Renal cortex interstitium (tissue), 11 donors: ENCODE results near the gene MPRIP. TPM values are rescaled to one million over a fixed set of nuclear protein-coding genes. Genes with fewer than 3 reads are reported as not detected.

Source experiments
- DNase-seq, 11 donors: peaks; one replicate each; pipeline ENCODE4 v3.0.0-alpha.2; 2013; ENCODE audit warnings: low read depth in 9 of 11, low spot score in 4 of 11; ENCODE audit errors: extremely low read depth in 1 of 11
- polyA plus RNA-seq, 3 donors: library from polyadenylated mRNA; unstranded; fragments of 120-200 nt; gene quantifications; one replicate each; pipeline ENCODE4 v1.2.1, GENCODE V29; 2013; ENCODE audit not compliant: insufficient read length in 3 of 3

The MPRIP gene
- polyA plus RNA-seq, 3 donors = 150 to 177 (median 174) TPM

DNA sequence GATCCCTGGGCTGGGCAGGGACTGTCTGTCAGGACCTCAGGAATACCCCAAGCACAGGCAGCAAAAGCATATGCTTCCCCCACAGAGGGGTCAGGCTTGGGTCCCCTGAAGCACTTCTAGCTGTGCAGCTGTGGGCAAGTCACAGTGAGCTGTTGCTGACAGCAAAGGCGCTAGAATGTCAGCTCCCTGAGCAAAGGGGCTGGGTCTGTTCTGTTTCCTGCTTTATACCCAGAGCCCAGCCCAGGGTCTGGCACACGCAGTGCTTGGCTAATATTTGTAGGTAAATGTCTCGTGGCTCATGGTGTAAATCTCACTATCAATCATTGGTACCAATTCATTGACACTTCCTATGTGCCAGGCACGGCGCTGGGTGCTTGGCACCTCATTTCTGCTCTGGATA is 16.6 kb upstream of the MPRIP start:
- no peak for DNase-seq

DNA sequence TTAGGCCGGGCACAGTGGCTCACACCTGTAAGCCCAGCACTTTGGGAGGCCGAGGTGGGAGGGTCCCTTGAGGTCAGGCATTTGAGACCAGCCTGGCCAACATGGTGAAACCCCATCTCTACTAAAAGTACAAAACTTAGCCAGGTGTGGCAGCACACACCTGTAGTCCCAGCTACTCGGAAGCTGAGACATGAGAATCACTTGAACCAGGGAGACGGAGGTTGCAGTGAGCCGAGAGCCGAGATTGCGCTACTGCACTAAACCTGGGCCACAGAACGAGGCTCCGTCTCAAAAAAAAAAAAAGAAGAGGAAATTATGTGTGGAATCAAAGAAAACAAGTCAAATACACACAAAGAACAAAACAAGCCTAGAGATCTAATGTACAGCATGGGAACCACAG is 16.1 kb upstream of the MPRIP start:
- no peak for DNase-seq

DNA sequence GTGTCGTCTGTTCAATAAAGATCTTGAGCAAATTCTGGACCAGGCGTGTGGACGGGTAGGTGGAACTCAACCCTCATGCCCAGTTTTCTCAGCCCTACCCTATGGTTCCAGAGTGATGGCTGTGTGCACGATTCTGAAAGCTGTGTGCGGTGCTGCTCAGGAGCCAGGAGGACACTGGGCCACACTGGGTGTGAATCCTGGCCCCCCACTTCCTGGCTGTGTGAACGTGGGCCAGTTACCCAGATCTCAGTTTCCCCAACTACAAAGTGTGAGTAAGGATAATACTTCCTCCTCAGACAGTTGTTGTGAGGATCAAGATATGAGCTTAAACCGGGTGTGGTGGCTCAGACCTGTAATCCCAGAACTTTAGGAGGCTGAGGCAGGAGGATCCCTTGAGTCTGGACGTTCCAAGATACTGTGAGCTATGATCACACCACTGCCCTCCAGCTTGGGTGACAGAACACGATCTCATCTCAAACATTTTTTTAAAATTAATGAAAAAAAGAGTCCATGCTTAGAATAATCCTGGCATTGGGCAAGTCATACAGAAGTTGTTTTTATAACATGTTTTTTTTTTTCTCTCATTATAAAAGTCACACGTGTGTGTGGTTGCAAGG is 14.7 kb upstream of the MPRIP start:
- DNase-seq = no peak

DNA sequence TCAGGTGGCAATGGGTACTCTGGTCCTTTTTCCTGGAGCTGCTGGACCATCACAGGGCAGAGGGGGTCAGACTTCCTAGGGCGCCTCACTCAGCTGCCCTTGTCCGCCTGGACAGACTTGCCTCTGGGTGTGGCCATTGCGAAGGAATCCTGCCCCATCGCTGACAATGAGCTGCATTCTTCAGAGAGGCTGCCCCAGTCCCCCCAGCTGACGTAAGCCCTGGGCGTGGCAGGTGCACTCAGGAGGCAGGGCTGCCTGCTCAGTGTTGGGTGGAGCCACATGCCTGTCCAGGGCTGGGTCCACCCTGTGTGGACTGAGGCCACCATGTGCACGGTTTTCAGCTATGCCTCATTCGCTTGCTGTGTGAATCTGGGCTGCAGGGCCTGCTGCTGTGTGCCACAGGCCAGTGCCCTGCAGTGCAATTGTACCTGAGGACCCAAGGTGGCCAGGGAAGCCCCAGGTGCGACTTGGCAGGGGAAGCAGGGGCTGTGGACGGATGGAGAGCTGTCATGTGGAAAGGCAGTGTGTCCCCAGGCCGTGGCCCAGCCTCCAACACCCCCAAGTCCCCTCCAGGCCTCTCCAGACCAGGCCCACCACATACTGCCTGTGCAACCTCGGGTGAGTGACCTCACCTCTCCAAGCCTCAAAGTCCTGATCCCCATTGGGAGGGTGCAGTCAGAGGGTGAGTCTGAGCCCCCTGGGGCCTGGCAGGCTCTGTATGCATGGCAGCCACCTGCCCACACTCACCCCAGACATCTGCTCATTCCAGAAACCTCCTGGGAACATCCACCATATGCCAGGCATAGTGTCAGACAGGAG is 14.0 kb upstream of the MPRIP start:
- DNase-seq = peak in 1 of 11 donors; percentile 42

DNA sequence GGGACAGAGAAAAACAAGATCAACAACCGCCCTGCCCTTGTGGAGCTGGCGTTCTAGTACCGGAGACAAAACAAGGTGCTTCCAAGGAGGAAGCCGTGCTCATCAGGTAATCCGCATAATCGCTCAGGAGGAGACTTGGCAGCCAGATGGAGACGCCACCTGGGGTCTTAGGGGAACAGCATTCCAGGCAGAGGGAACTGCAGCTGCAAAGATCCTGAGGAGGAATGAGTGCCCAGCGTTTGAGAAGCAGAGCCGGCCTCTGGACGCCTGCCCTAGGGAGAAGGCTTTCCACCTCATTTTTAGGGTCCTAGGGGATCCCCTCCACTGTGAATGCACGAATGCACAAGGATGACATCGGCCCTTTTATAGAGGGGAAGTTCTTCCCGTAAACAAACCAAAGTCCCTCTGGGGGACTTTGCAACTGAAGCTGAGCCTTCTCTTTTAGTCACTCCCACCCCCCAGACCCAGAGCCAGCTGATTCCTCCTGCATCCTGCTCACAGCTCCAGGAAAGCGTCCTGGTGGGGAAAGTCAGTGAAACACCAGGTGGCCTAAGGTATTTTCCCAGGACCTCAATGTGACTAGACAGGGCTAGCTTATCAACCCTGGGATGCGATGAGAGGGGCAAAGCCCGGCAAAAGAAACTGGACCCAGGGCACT is 13.2 kb upstream of the MPRIP start:
- no peak for DNase-seq

DNA sequence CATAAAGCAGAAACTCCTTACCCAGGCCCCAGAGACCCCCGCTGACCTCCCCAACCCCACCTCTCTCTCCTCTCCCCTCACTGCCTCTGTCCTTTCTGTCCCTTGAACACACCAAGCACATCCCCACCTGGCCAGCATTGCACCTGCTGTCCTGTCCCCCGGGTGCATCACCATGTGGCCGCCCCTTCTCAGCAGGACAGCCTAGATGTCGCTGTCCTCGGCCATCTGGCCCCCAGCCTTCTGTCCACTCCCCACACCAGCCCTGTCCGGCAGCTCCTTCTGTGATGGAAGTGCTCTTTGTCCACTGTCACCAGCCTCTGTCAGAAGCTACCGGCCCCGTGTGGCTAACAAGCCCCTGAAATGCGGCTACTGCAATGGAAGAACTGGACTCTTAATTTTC is 12.3 kb upstream of the MPRIP start:
- DNase-seq = no peak

DNA sequence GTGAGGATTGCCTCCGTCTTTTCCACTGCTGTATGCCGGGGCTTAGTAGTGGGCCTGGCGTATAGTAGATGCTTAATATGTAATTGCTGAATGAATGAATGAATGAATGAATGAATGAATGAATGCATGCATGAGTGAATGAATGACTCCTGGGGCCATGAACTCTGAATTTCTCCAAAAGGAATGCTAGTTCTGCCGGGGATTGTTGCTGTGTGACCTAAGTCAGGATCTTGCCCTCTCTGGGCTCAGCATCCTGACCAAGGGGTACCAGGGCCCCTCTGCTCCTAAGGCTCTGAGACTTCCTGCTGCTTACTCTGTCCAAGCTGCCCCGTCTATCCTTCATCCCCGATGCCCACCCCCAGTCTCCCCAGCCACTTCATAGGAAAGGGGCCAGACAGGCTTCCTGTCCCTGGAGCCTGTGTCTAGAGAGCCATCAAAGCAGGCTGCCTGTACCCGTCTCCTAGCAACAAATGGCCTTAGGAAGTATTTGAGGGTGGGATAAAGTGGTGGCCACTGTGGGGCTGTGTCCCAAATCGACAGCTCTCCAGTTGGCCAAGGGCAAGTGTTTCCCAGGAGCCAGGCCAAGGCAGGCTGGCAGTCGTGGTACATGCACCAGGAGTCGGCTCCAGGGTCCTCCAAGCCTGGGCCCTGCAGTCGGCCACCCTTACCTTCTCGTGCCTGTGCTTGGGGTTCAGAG is 11.6 kb upstream of the MPRIP start:
- no peak for DNase-seq

DNA sequence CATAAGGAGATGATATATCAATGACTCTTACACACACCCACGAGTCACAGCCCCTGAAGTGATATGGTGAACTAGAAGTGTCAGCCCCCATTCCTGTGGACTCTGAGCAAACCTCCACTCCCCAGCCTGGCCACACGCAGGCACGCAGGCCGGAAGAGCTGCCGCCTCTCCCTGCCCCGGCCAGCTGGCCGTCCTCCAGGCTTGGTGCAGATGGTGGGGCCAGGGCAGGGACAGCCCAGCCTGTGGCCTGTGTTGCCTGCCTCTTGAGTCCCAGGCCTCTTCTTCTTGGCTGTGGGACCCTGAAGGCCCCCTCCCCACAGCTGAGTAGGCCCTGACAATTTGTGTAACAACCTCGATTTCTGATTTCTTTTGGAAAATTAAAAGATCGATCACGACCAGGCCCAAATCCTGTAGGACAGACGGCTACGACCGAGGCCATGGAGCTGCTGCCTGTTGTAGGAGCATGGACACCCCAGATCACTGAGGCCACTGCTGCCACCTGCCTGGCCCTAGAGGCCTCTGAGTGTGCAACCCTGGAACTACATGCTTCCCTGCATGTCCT is 10.0 kb upstream of the MPRIP start:
- DNase-seq = no peak

DNA sequence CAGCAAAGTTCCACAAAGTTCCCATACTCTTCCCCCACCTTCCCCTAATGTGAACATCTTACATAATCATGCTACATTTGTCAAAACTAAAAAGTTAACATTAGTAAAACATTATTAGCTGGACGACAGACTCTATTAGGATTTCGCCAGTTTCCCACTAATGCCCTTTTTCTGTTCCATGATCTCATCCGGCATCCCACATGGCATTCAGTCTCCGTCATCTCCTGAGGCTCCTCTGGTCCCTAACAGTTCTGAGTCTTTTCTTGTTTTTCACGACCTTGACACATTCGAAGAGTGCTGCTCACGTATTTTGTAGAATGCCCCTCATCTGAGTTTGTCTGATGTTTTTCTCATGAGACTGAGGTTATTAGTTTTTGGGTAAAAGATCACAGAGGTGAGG is 8.8 kb upstream of the MPRIP start:
- no peak for DNase-seq

DNA sequence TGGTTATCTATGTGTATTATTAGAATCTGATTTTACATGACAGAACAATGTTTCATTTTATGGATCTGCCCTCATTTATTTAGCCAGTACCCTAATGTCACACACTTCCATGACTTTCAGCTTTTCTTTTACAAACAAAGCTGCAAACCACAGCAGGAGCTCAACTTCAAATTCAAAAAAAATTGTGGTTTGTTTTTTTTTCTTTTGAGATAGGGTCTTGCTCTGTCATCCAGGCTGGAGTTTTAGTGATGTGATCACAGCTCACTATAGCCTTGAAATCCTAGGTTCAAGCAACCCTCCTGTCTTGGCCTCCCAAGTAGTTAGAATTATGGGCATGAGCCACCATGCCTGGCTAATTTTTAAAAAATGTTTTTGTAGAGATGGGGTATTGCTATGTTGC is 8.2 kb upstream of the MPRIP start:
- no peak for DNase-seq

DNA sequence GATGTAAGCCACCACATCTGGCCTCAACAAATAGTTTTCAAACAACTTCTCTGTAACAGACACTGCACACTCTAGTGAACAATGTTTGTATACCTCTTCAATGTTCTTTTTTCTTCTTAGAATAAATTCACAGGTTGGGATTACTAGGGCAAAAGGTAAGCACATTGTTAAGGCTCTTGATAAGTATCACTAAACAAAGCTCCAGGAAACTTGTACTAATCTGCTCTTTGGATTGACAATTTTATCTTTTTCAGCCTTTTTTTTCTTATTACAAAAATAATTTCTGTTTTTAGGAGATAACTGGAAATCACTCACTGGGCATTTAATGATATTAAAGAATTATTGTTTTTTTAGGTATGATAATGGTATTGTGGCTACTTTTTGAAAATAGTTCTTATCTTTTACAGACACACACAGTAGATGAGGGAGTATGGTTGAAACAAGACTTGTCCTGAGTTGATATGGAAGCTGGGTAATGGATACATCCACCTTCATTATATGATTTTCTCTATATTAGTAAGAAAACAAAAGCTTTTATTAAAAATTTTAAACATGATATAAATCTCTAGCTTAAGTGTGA is 7.7 kb upstream of the MPRIP start:
- DNase-seq = no peak

DNA sequence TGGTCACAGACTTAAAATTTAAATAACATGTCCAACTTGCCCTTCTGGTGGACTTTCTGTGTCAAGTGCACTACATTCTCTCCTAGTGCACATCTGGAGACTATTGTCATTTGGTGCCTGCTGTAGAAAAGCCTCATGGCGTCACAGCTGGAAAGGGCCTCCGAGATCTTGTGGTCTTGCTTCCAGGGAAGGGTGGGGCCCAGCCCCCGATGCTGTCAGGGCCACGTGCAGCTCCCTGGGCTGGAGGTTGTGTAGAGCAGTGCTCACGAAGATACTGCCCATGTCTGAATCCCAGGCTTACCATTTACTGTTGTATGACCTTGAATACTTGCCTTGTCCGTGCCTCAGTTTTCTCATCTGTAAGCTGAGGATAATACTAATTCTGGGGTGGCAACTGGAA is 6.8 kb upstream of the MPRIP start:
- no peak for DNase-seq

DNA sequence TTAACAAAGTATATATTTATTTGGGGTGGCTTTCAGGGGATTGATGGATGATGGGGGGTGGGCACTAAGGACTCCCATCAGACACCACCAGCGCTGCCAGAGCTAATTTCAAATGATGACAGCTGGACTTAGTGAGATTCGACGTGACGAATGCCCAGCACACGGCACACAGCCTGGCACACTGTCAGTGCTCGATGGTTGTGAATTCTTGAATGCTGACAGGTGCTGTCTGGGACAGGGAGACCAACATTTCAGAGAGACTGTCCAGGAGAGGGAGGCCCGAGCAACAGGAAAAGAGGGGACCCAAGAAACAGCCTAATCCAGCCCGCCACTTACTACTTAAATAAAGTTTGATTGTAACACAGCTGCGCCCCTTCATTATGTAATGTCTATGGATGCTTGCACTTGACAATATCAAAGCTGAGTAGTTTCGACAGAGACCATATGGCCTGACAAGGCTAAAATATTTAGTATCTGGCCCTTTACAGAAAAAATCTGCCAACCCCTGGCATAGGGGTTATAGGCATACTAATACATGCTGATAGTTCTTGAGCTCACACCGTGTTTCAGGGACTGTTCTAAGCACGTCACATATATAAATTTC is 6.2 kb upstream of the MPRIP start:
- DNase-seq = no peak

DNA sequence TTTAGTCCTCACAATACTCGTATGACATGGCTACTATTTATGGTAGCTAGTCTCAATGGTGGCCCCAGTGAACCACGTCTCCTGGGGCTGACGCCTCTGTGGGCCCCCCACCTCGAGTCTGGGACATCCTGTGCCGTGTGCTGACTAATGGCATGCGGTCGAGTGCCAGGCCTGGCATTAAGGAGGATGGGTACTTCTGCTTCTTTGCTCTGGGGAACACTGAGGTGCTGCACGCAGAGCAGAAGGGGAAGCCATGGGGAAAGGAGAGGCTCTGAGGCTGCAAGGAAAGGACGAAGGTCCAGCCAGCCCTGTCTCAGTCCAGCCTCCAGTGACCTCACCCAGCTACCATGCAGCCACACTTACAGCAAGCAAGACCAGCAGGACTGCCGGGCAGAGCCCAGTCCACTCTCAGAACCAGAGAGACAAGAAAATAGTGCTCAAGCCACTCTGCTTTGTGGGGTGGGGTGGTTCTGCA is 5.7 kb upstream of the MPRIP start:
- no peak for DNase-seq

DNA sequence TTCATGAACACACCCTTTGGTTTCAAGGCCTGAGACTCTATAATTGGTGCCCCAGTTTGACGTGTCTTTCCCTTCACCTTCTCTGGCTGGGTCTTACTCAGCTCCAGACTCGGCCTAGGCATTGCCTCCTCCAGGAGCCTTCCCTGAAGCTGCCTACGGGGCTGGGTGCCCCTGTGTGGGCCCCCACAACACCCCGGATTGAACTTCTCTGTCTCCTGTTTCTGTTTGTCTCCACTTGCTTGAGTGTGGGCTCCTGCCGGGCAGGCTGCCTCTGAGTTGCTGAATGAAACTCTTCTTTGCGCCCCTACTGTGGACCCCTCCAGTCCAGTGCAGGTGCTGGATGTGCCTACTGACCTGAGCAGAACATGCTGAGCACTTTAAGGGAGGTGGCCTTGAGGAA is 2.3 kb upstream of the MPRIP start:
- DNase-seq = no peak

DNA sequence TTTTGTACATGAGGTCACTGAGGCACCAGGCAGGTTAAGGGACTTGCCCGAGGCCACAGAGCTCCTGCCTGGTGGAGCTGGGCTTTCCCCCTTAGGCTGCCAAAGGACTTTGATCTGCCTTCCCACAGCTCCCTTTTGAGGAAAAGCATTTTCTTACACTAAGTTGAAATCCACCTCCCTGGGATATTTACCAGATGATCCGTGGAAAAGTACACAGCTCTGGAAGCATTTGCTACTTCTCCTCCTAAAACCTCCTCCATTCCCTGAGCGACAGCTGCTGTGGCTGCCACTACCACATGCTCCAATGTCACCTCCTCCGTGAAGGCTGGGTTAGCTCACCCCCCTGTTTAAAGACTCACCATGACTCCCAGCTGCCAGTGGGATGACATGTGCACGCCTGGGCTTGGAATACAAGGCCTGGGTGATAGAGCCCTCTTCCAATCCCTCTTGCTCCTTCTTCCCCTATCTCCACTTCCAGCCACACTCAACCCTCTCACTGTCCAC is 1.2 kb upstream of the MPRIP start:
- DNase-seq = no peak

DNA sequence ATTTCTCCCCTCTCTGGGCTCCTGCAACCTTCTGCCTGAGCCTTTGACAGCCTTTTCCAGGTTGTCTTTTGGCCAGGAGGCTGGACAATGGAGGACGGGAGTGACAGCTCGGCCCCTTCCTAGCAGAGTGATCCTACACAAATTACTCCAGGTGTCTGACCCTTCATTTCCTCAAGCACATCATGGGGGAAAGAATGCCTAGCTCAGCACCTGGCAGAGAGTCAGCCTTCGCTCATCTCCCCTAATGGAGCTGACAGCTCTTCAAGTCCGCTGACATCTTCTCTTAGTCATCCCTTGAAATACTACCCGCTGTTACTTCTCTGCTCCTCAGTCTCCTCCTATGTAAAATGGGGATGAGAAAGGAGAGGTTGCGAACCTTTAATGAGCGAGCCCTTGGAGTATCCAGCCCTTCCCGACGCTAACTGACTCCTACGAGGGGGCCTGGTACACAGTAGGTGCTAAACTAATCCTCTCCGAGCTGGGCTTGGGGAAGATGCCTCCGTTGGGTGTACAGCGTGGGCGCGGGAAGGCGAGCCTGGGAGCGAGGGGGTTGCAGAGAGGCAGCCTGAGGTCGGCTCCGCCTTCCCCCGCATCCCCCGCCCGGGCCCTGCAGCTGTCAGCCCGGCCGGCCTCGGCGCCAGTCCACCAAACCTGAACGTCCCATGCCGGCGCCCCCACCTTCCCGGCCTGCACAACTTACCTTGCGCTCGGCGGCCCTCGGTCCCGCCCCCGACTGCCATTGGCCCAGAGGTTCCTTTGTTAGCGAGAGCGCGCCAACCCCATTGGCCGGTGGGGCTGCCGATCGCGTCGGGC is 480 bp upstream of the MPRIP start:
- peak; percentile 84 to 98 (median 97) for DNase-seq
